Heart left ventricle (tissue), 16 donors: Measurements from ENCODE around the gene CFAP57. TPM values are rescaled to one million over a fixed set of nuclear protein-coding genes. Genes with fewer than 3 reads are reported as not detected.

Experiments
- ATAC-seq, 4 donors: fragments of 200-7000 bp; cut with Tn5 transposase; one replicate each; pipeline ENCODE4 v1.9.1; 2020 to 2022; ENCODE audit warnings: moderate library complexity in 4 of 4, mild to moderate bottlenecking in 3 of 4, moderate number of reproducible peaks in 1 of 4
- DNase-seq, 5 donors: peaks; one replicate each; pipeline ENCODE4 v3.0.0-alpha.2; 2020
- H3K27ac ChIP-seq, 12 donors: fragments of 200-600 bp; sonication (generic) in 4 of 12; one replicate each; pipeline versions ENCODE4 v1.5.0 to v1.8.0; 2016 to 2022; ENCODE audit warnings: mild to moderate bottlenecking in 2 of 12
- H3K27me3 ChIP-seq, 9 donors: fragments of 200-600 bp; sonication (generic) in 2 of 9; one replicate each; pipeline versions ENCODE4 v1.5.1 to v1.8.0; 2016 to 2022; ENCODE audit warnings: mild to moderate bottlenecking in 3 of 9
- H3K36me3 ChIP-seq, 9 donors: fragments of 200-600 bp; sonication (generic) in 2 of 9; one replicate each; pipeline versions ENCODE4 v1.5.0 to v1.8.0; 2018 to 2022; ENCODE audit warnings: mild to moderate bottlenecking in 2 of 9
- H3K4me1 ChIP-seq, 12 donors: fragments of 200-600 bp; sonication (generic) in 4 of 12; one replicate each; pipeline versions ENCODE4 v1.5.0 to v1.8.0; 2016 to 2022; ENCODE audit warnings: mild to moderate bottlenecking in 3 of 12
- H3K4me3 ChIP-seq, 12 donors: fragments of 200-600 bp; sonication (generic) in 4 of 12; one replicate each; pipeline versions ENCODE4 v1.5.0 to v1.8.0; 2017 to 2022; ENCODE audit warnings: mild to moderate bottlenecking in 9 of 12, moderate library complexity in 4 of 12
- H3K9me3 ChIP-seq, 12 donors: fragments of 200-600 bp; sonication (generic) in 4 of 12; one replicate each; pipeline versions ENCODE4 v1.5.0 to v1.8.0; 2016 to 2022; ENCODE audit warnings: mild to moderate bottlenecking in 1 of 12
- POLR2A ChIP-seq, 2 donors: fragments of 450-650 bp; IDR thresholded peaks; one replicate each; pipeline ENCODE4 v1.6.1; 2017; ENCODE audit warnings: antibody characterized with exemption in 2 of 2, mild to moderate bottlenecking in 2 of 2, moderate library complexity in 2 of 2
- WGBS, 4 donors: extraction: QIAGEN DNeasy Blood & Tissue Kit in 2 of 4; methylation state at CpG; one replicate each; pipeline versions ENCODE4 v1.1.5 to v1.1.7; 2013 to 2018; 5-methylcytosine and 5-hydroxymethylcytosine counted together
- intact Hi-C, 10 donors: fragments of 100-400 bp; cut with DNase I; formaldehyde crosslinking; loops; one replicate each; pipeline versions ENCODE4 v1.11.1 to v1.14.2; 2022
- polyA plus RNA-seq, 2 donors: library from polyadenylated mRNA; stranded (reverse); fragments of 200-250 nt; gene quantifications; one replicate each; pipeline ENCODE4 v1.2.3, GENCODE V29; 2013
- total RNA-seq, 9 donors: library from RNA; depleted of rRNA in 2 of 9; stranded (reverse); fragments of >200 nt in 2 of 9; fragmentation: NEBNext Ultra II Directional in 3 of 9; extraction: Animal tissue kit (Norgen Biotek cat#: 25700) in 3 of 9; gene quantifications; one replicate each; pipeline versions ENCODE4 v1.1.0 to v1.2.4, GENCODE V29; 2016 to 2023
- TF ChIP-seq, protein P1 (sequence below), 12 donors: fragments of 200-600 bp; sonication (generic) in 4 of 12; IDR thresholded peaks; one replicate each; pipeline versions ENCODE4 v1.5.0 to v1.8.0; 2018 to 2022; ENCODE audit warnings: antibody characterized with exemption in 12 of 12, mild to moderate bottlenecking in 5 of 12
- donor health status: ischemic (EF 13 %, LVEDD 7.1; RV severe dilation, severe dysfunction).
- donor health status: healthy with polysubstance abuse.
- donor health status: DM: no; HTN: yes; CAD: no.
- donor health status: DM: no; HTN: no; CAD: no.
- donor health status: ischemic (EF 25% LVEDD 6.9; RV normal size, moderate dysfunction).
- donor health status: ischemic (EF 25% LVEDD 5.7; RV mildly dilated, moderate dysfunction).
- donor health status: healthy.
- donor health status: DM: yes; HTN: yes; CAD: no.
- donor health status: ischemic (EF 35%, LVEDD 5.7; RV mildly dilated, moderate dysfunction).
- donor health status: nonischemic (EF 11% LVEDD 7.7; RV severe dilation, severe dysfunction).
- donor health status: DM: yes; HTN: yes; CAD: no.
- donor health status: PGD.
- donor health status: ischemic (EF 29% LVEDD 5.4; RV normal size, mild dysfunction).
- donor health status: nonischemic (EF 23%, LVEDD 6.1; RV moderate dilation, normal function).

Gene CFAP57
- total and polyA plus RNA-seq, 11 donors: 0.07 to 0.34 (median 0.13) TPM; not detected in 5

DNA sequence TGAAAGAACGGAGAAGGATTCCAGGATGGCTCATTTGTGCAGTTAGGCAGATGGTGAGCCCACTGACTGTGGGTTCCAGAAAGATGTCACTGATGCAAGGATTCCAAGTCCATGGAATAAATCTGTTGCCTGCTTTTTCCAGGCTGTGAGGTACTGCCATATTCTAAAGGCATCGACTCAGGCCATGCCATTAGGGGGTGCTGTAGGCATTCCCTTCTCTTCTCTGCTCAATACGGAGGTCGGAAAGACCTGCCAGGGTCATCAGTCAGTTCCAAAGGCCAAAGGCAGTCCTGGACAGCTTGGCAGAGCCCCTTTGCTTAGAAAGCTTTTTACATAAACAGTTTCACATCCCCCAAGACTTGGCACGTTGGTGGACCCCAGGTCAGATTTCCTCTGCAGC, 66.0 kb downstream of the CFAP57 start:
- no peaks in the 10 kb centered on the region for H3K9me3 ChIP-seq
- H3K27ac ChIP-seq: peak overlapping the region in 9 of 12 donors; percentile 8 to 64 (median 41)
- no peak overlapping the region for H3K4me3 ChIP-seq
- intact Hi-C loops: loop anchor here (1.0 to 10.0 kb wide), 14 partner anchors 57 to 184 kb away; partner anchors contain the start of genes MED8 (in 5 of the 10), SZT2 (in 5 of the 10), CDC20 (in 4 of the 10) and ELOVL1 (in 4 of the 10)
- no peaks in the 10 kb centered on the region for H3K36me3 ChIP-seq
- 11 to 15% (median 14%) methylated on average over 5 of the region's 5 CpGs for WGBS, 4 donors
- TF ChIP-seq POLR2A (IDR thresholded peaks at IDR 0.05): no peak
- TF ChIP-seq, protein P1, sequence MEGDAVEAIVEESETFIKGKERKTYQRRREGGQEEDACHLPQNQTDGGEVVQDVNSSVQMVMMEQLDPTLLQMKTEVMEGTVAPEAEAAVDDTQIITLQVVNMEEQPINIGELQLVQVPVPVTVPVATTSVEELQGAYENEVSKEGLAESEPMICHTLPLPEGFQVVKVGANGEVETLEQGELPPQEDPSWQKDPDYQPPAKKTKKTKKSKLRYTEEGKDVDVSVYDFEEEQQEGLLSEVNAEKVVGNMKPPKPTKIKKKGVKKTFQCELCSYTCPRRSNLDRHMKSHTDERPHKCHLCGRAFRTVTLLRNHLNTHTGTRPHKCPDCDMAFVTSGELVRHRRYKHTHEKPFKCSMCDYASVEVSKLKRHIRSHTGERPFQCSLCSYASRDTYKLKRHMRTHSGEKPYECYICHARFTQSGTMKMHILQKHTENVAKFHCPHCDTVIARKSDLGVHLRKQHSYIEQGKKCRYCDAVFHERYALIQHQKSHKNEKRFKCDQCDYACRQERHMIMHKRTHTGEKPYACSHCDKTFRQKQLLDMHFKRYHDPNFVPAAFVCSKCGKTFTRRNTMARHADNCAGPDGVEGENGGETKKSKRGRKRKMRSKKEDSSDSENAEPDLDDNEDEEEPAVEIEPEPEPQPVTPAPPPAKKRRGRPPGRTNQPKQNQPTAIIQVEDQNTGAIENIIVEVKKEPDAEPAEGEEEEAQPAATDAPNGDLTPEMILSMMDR (IDR thresholded peaks at IDR 0.05): peak; percentile 53 to 86 (median 78)
- peak in 4 of 5 donors; percentile 66 to 79 (median 74) for DNase-seq
- ATAC-seq: peak; percentile 68 to 89 (median 78)
- H3K4me1 ChIP-seq: peaks cover 5 to 54% (median 13%) of the 10 kb centered on the region in 12 donors
- no peaks in the 10 kb centered on the region for H3K27me3 ChIP-seq

GRCh38 chr1:43238991-43239469, 66.9 kb downstream of the CFAP57 start:
- ATAC-seq (peak; percentile 48 to 70 (median 64)), DNase-seq (peak; percentile 46 to 81 (median 77))
- peak overlapping the region in 2 of 12 donors; percentile 58 to 64 for H3K27ac ChIP-seq
- intact Hi-C loops: loop anchor here (1.0 to 10.0 kb wide), 14 partner anchors 56 to 183 kb away; partner anchors contain the start of genes MED8 (in 5 of the 10), SZT2 (in 5 of the 10), CDC20 (in 4 of the 10) and ELOVL1 (in 4 of the 10)
- WGBS, 4 donors: 29 to 58% (median 34%) methylated on average over 3 of the region's 3 CpGs
- H3K4me3 ChIP-seq: no peak overlapping the region
- H3K4me1 ChIP-seq: peaks cover 5 to 49% (median 13%) of the 10 kb centered on the region in 12 donors
- no peak for TF ChIP-seq POLR2A (IDR thresholded peaks at IDR 0.05)
- TF ChIP-seq, protein P1 (IDR thresholded peaks at IDR 0.05): no peak
- no peaks in the 10 kb centered on the region for H3K27me3 ChIP-seq
- H3K9me3 ChIP-seq: no peaks in the 10 kb centered on the region
- no peaks in the 10 kb centered on the region for H3K36me3 ChIP-seq

- WGBS, 4 donors: 72 to 86% (median 76%) methylated on average over 3 of the region's 3 CpGs
- Histone ChIP-seq H3K27ac (peak overlapping the region in 1 of 12 donors; percentile 58), H3K4me3 (no peak overlapping the region), H3K36me3 (no peaks in the 10 kb centered on the region), H3K9me3 (no peaks in the 10 kb centered on the region), H3K4me1 (peaks cover 5 to 45% (median 13%) of the 10 kb centered on the region in 12 donors), H3K27me3 (no peaks in the 10 kb centered on the region)
- intact Hi-C loops: loop anchor here (2.0 to 10.0 kb wide), 13 partner anchors 55 to 183 kb away; partner anchors contain the start of genes MED8 (in 5 of the 10), SZT2 (in 5 of the 10), CDC20 (in 4 of the 10) and ELOVL1 (in 4 of the 10)
- no peak for DNase-seq
- TF ChIP-seq, protein P1 (IDR thresholded peaks at IDR 0.05): no peak
- TF ChIP-seq POLR2A (IDR thresholded peaks at IDR 0.05): no peak
- ATAC-seq: no peak
These were observed 67.4 kb downstream of the CFAP57 start for GRCh38 chr1:43239484-43239883.

DNA sequence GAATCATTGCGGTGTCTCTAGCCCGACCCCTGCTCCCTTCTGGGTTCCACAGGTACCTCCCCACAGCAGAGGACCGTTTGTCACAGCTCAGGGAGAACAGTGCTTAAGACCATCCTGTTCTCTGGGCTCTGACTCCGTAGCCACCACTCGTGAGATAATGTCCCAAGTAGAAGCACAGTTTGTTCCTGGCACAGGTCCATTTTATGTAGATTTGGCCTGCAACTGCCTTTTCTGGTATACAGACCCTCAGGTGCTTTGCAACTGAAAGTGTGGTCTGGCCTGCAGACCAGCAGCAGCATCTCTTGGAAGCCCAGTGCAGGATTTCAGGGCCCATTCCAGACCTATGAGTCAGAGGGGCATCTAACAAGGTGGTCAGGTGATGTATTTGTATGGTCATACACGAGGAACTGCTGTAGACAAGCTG, 69.3 kb downstream of the CFAP57 start:
- no peaks in the 10 kb centered on the region for H3K27me3 ChIP-seq
- WGBS, 4 donors: 30 to 47% (median 39%) methylated on average over 6 of the region's 6 CpGs
- ATAC-seq (peak; percentile 21 to 67 (median 50)), DNase-seq (no peak)
- H3K36me3 ChIP-seq: no peaks in the 10 kb centered on the region
- H3K4me1 ChIP-seq: peaks cover 5 to 30% (median 13%) of the 10 kb centered on the region in 12 donors
- no peaks in the 10 kb centered on the region for H3K9me3 ChIP-seq
- intact Hi-C loops: loop anchor here in 2 of 10 donors (5.0 kb wide), 2 partner anchors 51 to 61 kb away; partner anchors contain the start of gene TIE1 (in 1 of the 2)
- H3K4me3 ChIP-seq: no peak overlapping the region
- no peak for TF ChIP-seq POLR2A (IDR thresholded peaks at IDR 0.05)
- TF ChIP-seq, protein P1 (IDR thresholded peaks at IDR 0.05): no peak
- peak overlapping the region in 3 of 12 donors; percentile 13 to 47 (median 47) for H3K27ac ChIP-seq
